ENCODE measurements around the gene A3GALT2. TPM values are rescaled to one million over a fixed set of nuclear protein-coding genes. Genes with fewer than 3 reads are reported as not detected.
A peak's percentile ranks its signal among the peaks of the same experiment; 100 is the strongest.
"Not testable (repeated sequence)": the region's sequence is repeated elsewhere in the genome, so short reads cannot be mapped to it uniquely, and the experiment has no call there.

A3GALT2 gene
- total RNA-seq, 1 donor from 2014 or later = not detected

DNA sequence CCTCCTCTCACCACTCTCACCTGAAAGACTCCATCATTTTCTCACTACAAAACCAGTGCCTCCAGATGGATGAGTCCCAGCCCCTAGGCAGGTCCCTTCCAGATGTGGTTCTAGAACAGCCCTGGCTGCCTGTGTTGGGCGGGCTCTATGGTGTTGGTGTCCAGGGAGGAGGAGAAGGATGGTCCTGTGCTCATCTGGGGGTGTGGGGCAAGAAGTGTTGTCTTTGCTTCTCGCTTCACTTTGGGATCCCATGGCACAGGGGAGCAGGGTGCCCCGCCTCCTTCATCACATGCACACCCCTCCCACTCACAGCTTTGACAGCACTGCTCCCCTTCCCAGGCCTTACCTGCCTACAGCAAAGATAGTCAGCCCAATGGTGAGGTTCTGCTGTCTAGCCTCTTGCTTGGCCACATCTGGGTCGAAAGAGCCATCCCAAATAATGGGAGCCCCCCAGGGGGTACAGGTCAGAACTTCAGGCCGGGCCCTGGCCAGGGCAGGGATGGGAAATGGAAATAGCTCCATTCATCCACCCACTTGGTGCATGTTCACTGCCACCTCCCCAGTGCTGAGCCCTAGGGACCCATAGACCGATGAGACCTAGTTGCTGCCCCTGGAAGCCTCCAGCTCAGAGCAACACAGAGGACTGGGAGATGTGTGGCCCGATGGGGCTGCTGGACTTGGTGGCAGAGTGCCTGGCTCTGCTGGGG is 9.0 kb downstream of the A3GALT2 start:
- H4K20me1 ChIP-seq (ENCODE audit: low read depth) = no peaks in the 10 kb centered on the region
- no peaks in the 10 kb centered on the region for H3K79me2 ChIP-seq (ENCODE audit: low read depth)
- peak overlapping the region; percentile 9 for H3K27ac Mint-ChIP-seq
- H3K27me3 ChIP-seq = peaks cover 5% of the 10 kb centered on the region
- no peaks in the 10 kb centered on the region for H3K36me3 ChIP-seq
- no peak overlapping the region for H3K4me2 ChIP-seq
- H3K27me3 Mint-ChIP-seq (ENCODE audit: insufficient read depth, low read depth) = peaks cover 4% of the 10 kb centered on the region
- H3K9me3 ChIP-seq (ENCODE audit: low read depth) = no peaks in the 10 kb centered on the region
- peaks cover 3% of the 10 kb centered on the region for H3K36me3 Mint-ChIP-seq
- no peak for DNase-seq (ENCODE audit: low spot score)
- no peak overlapping the region for H3K4me3 Mint-ChIP-seq
- H2AFZ ChIP-seq (replicated peaks) = no peak overlapping the region
- no peak overlapping the region for H3K4me3 ChIP-seq
- peaks cover under 1% of the 10 kb centered on the region for H3K4me1 ChIP-seq
- peaks cover 12% of the 10 kb centered on the region for H3K4me1 Mint-ChIP-seq
- H3F3A ChIP-seq (ENCODE audit: low read depth) = no peaks in the 10 kb centered on the region
- TF ChIP-seq, protein P1, sequence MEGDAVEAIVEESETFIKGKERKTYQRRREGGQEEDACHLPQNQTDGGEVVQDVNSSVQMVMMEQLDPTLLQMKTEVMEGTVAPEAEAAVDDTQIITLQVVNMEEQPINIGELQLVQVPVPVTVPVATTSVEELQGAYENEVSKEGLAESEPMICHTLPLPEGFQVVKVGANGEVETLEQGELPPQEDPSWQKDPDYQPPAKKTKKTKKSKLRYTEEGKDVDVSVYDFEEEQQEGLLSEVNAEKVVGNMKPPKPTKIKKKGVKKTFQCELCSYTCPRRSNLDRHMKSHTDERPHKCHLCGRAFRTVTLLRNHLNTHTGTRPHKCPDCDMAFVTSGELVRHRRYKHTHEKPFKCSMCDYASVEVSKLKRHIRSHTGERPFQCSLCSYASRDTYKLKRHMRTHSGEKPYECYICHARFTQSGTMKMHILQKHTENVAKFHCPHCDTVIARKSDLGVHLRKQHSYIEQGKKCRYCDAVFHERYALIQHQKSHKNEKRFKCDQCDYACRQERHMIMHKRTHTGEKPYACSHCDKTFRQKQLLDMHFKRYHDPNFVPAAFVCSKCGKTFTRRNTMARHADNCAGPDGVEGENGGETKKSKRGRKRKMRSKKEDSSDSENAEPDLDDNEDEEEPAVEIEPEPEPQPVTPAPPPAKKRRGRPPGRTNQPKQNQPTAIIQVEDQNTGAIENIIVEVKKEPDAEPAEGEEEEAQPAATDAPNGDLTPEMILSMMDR (IDR thresholded peaks at IDR 0.05) = no peak
- H3K27ac ChIP-seq = no peak overlapping the region
- peaks cover 5% of the 10 kb centered on the region for H3K9me3 Mint-ChIP-seq
- no peak overlapping the region for H3K9ac ChIP-seq

DNA sequence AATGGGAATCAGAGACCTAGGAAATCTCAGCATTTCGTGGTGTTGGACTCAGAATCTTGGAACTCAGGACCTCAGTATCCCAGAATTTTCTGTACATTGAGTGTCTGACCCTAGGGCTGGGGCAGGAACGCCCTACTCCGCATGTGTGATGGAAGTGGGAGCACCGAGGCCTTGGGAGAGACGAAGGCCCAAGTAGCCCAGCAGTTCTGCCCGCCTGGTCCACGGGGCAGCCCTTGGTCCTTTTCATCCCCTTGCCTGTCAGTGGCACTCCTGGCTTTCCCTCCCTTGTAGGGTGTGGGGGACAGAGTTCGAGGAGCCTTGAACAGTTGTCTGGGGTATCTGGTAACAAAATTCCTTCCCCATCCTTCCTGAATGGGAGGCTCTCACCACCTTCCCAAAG is 10.2 kb downstream of the A3GALT2 start:
- Histone ChIP-seq H3K9me3 (ENCODE audit: low read depth) (no peaks in the 10 kb centered on the region), H3K27ac (no peak overlapping the region), H2AFZ (replicated peaks) (no peak overlapping the region), H3K4me2 (no peak overlapping the region), H3K9ac (no peak overlapping the region), H3K4me1 (no peaks in the 10 kb centered on the region), H3K36me3 (no peaks in the 10 kb centered on the region), H3F3A (ENCODE audit: low read depth) (no peaks in the 10 kb centered on the region), H3K79me2 (ENCODE audit: low read depth) (no peaks in the 10 kb centered on the region), H3K4me3 (no peak overlapping the region), H4K20me1 (ENCODE audit: low read depth) (no peaks in the 10 kb centered on the region), H3K27me3 (peaks cover 16% of the 10 kb centered on the region)
- peaks cover 3% of the 10 kb centered on the region for H3K36me3 Mint-ChIP-seq
- no peak for DNase-seq (ENCODE audit: low spot score)
- peaks cover 8% of the 10 kb centered on the region for H3K4me1 Mint-ChIP-seq
- peaks cover 5% of the 10 kb centered on the region for H3K9me3 Mint-ChIP-seq
- H3K27ac Mint-ChIP-seq = no peak overlapping the region
- no peak overlapping the region for H3K4me3 Mint-ChIP-seq
- peaks cover 6% of the 10 kb centered on the region for H3K27me3 Mint-ChIP-seq (ENCODE audit: insufficient read depth, low read depth)
- no peak for TF ChIP-seq EZH2 (IDR thresholded peaks at IDR 0.05)
- TF ChIP-seq, protein P1 (IDR thresholded peaks at IDR 0.05) = no peak
- no peak for TF ChIP-seq EZH2phosphoT487 (IDR thresholded peaks at IDR 0.05)

DNA sequence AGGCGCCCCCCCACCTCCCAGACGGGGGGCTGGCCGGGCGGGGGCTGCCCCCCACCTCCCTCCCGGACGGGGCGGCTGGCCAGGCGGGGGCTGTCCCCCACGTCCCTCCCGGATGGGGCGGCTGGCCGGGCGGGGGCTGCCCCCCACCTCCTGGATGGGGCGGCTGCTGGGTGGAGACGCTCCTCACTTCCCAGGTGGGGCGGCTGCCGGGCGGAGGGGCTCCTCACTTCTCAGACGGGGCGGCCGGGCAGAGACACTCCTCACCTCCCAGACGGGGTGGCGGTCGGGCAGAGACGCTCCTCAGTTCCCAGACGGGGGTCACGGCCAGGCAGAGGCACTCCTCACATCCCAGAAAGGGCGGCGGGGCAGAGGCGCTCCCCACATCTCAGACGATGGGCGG is 11.5 kb downstream of the A3GALT2 start:
- H3K4me1 ChIP-seq; DNase-seq (ENCODE audit: low spot score); H3K27me3 Mint-ChIP-seq (ENCODE audit: insufficient read depth, low read depth); H3K9me3 Mint-ChIP-seq; H3K4me3 Mint-ChIP-seq; H3K4me2 ChIP-seq; H3K4me3 ChIP-seq; H3K9me3 ChIP-seq (ENCODE audit: low read depth); H3K36me3 ChIP-seq; H3K27ac Mint-ChIP-seq; H3K27ac ChIP-seq; H3K36me3 Mint-ChIP-seq; H4K20me1 ChIP-seq (ENCODE audit: low read depth); H3K4me1 Mint-ChIP-seq; H3K79me2 ChIP-seq (ENCODE audit: low read depth); H3F3A ChIP-seq (ENCODE audit: low read depth); H3K9ac ChIP-seq; H2AFZ ChIP-seq (replicated peaks): not testable (repeated sequence)
- peaks cover 23% of the 10 kb centered on the region for H3K27me3 ChIP-seq

DNA sequence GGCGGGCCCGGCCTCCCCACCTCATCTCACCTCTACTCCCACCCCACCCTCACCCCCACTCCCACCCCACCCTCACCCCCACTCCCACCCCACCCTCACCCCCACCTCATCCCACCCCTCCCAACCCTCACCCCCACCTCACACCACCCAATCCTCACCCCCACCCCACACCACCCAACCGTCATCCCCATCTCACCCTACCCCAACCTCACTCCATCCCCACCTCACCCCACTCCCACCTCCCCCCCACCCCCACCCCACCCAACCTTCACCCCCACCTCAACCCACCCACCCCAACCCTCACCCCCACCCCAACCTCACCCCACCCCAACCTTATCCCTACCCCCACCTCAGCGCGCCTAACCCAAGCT is 13.4 kb downstream of the A3GALT2 start:
- H3K27me3 Mint-ChIP-seq (ENCODE audit: insufficient read depth, low read depth) = peaks cover 8% of the 10 kb centered on the region
- Histone ChIP-seq H3K79me2 (ENCODE audit: low read depth) (no peaks in the 10 kb centered on the region), H3K27ac (no peak overlapping the region), H3K27me3 (peaks cover 23% of the 10 kb centered on the region), H3K36me3 (no peaks in the 10 kb centered on the region), H4K20me1 (ENCODE audit: low read depth) (no peaks in the 10 kb centered on the region), H2AFZ (replicated peaks) (no peak overlapping the region), H3K4me1 (no peaks in the 10 kb centered on the region), H3K9me3 (ENCODE audit: low read depth) (no peaks in the 10 kb centered on the region), H3F3A (ENCODE audit: low read depth) (peaks cover 5% of the 10 kb centered on the region), H3K4me2 (no peak overlapping the region), H3K4me3 (no peak overlapping the region), H3K9ac (no peak overlapping the region)
- TF ChIP-seq EZH2phosphoT487 (IDR thresholded peaks at IDR 0.05) (no peak), EZH2 (IDR thresholded peaks at IDR 0.05) (no peak)
- TF ChIP-seq, protein P1 (IDR thresholded peaks at IDR 0.05) = no peak
- H3K27ac Mint-ChIP-seq = no peak overlapping the region
- no peak overlapping the region for H3K4me3 Mint-ChIP-seq
- H3K4me1 Mint-ChIP-seq = peaks cover 2% of the 10 kb centered on the region
- H3K36me3 Mint-ChIP-seq = peaks cover 5% of the 10 kb centered on the region
- H3K9me3 Mint-ChIP-seq = peaks cover 5% of the 10 kb centered on the region
- DNase-seq (ENCODE audit: low spot score) = no peak
